Measurements from ENCODE around the gene DYNLRB2.

Gene DYNLRB2

GRCh38 chr16:80511824-80512592 lies 28.8 kb upstream of the DYNLRB2 start:
- ChIA-PET POLR2A (no interaction called here), CTCF (no interaction called here)
- H3K4me3 ChIP-seq (ENCODE audit: control insufficient read depth in 1 of 7, extremely low read depth in 1 of 7, insufficient read depth in 4 of 7, low read depth in 2 of 7, low read length in 6 of 7), result no peak overlapping the region
- no peaks in the 10 kb centered on the region for H3K36me3 ChIP-seq (ENCODE audit: control insufficient read depth in 4 of 4, insufficient read depth in 4 of 4, low read length in 3 of 4)
- no peaks in the 10 kb centered on the region for H3K27me3 ChIP-seq (replicated peaks in 2 of 5; ENCODE audit: control insufficient read depth in 4 of 5, insufficient read depth in 5 of 5, low read length in 4 of 5)
- WGBS (ENCODE audit: insufficient coverage), result 100% methylated on average over 7 of the region's 9 CpGs
- no peak overlapping the region for H3K27ac ChIP-seq (ENCODE audit: insufficient read depth in 1 of 2, low read depth in 1 of 2, low read length in 2 of 2, poor library complexity in 1 of 2, severe bottlenecking in 2 of 2)
- no peaks in the 10 kb centered on the region for H3K9me3 ChIP-seq (ENCODE audit: control extremely low read depth in 1 of 5, control insufficient read depth in 4 of 5, insufficient read depth in 2 of 5, low read depth in 1 of 5, low read length in 4 of 5)
- no peak for DNase-seq
- peaks cover 0 to 6% (median 6%) of the 10 kb centered on the region in 4 experiments for H3K4me1 ChIP-seq (ENCODE audit: control extremely low read depth in 1 of 4, control insufficient read depth in 4 of 4, insufficient read depth in 4 of 4, low read length in 3 of 4)

DNA sequence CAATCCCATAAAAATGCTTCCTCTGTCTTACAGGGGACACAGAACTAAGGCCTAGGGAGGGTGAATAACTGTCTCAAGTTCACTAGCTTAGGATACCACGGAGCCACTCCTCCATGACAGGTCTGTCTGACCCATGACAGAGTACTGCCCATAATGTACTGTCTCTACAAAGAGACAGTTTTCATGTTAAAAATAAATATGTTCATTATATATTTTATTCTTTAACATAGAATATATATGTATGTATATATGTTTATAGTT lies 28.3 kb upstream of the DYNLRB2 start:
- no peak overlapping the region for H3K27ac ChIP-seq (ENCODE audit: insufficient read depth in 1 of 2, low read depth in 1 of 2, low read length in 2 of 2, poor library complexity in 1 of 2, severe bottlenecking in 2 of 2)
- no peaks in the 10 kb centered on the region for H3K36me3 ChIP-seq (ENCODE audit: control insufficient read depth in 4 of 4, insufficient read depth in 4 of 4, low read length in 3 of 4)
- no peak for DNase-seq
- no peak overlapping the region for H3K4me3 ChIP-seq (ENCODE audit: control insufficient read depth in 1 of 7, extremely low read depth in 1 of 7, insufficient read depth in 4 of 7, low read depth in 2 of 7, low read length in 6 of 7)
- ChIA-PET POLR2A (no interaction called here), CTCF (no interaction called here)
- peaks cover 0 to 6% (median 6%) of the 10 kb centered on the region in 4 experiments for H3K4me1 ChIP-seq (ENCODE audit: control extremely low read depth in 1 of 4, control insufficient read depth in 4 of 4, insufficient read depth in 4 of 4, low read length in 3 of 4)
- no peaks in the 10 kb centered on the region for H3K9me3 ChIP-seq (ENCODE audit: control extremely low read depth in 1 of 5, control insufficient read depth in 4 of 5, insufficient read depth in 2 of 5, low read depth in 1 of 5, low read length in 4 of 5)
- no peaks in the 10 kb centered on the region for H3K27me3 ChIP-seq (replicated peaks in 2 of 5; ENCODE audit: control insufficient read depth in 4 of 5, insufficient read depth in 5 of 5, low read length in 4 of 5)
- no CpG with 5 or more reads among the region's 1 CpG for WGBS (ENCODE audit: insufficient coverage)

DNA sequence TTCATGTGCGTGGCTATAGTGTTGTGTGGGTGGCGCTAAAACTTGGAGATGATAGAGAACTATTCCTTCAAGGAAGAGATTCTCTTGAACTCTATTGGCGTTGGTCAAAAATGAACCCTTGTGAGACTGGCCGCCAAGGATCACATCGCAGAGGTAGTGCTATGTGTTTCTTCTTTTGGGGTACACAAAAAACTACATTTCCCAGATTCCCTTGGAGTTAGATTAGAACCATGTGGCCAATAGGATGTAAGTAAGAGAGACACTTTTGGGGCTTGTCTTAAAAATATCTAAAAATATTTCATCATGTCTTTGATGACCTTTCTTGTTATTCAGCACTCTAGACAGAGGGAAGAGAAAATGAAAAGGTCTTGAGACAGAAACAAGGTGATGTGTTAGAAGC lies 25.4 kb upstream of the DYNLRB2 start:
- no peaks in the 10 kb centered on the region for H3K27me3 ChIP-seq (replicated peaks in 2 of 5; ENCODE audit: control insufficient read depth in 4 of 5, insufficient read depth in 5 of 5, low read length in 4 of 5)
- 100% methylated on average over 2 of the region's 5 CpGs for WGBS (ENCODE audit: insufficient coverage)
- no peak overlapping the region for H3K4me3 ChIP-seq (ENCODE audit: control insufficient read depth in 1 of 7, extremely low read depth in 1 of 7, insufficient read depth in 4 of 7, low read depth in 2 of 7, low read length in 6 of 7)
- POLR2A ChIA-PET, result no interaction called here
- no peak overlapping the region for H3K27ac ChIP-seq (ENCODE audit: insufficient read depth in 1 of 2, low read depth in 1 of 2, low read length in 2 of 2, poor library complexity in 1 of 2, severe bottlenecking in 2 of 2)
- no peak for DNase-seq
- CTCF ChIA-PET, result interaction anchor here (3.4 kb wide), 1 partner anchor 11 kb away, joined by 12 read pairs; no protein-coding TSS in a partner anchor
- no peaks in the 10 kb centered on the region for H3K36me3 ChIP-seq (ENCODE audit: control insufficient read depth in 4 of 4, insufficient read depth in 4 of 4, low read length in 3 of 4)
- peaks cover 0 to 8% (median 5%) of the 10 kb centered on the region in 4 experiments for H3K4me1 ChIP-seq (ENCODE audit: control extremely low read depth in 1 of 4, control insufficient read depth in 4 of 4, insufficient read depth in 4 of 4, low read length in 3 of 4)
- H3K9me3 ChIP-seq (ENCODE audit: control extremely low read depth in 1 of 5, control insufficient read depth in 4 of 5, insufficient read depth in 2 of 5, low read depth in 1 of 5, low read length in 4 of 5), result no peaks in the 10 kb centered on the region

GRCh38 chr16:80517846-80518245 lies 22.9 kb upstream of the DYNLRB2 start:
- DNase-seq, result no peak
- ChIA-PET POLR2A (no interaction called here), CTCF (no interaction called here)

GRCh38 chr16:80518436-80518835 lies 22.4 kb upstream of the DYNLRB2 start:
- Histone ChIP-seq H3K36me3 (ENCODE audit: control insufficient read depth in 4 of 4, insufficient read depth in 4 of 4, low read length in 3 of 4) (no peaks in the 10 kb centered on the region), H3K9me3 (ENCODE audit: control extremely low read depth in 1 of 5, control insufficient read depth in 4 of 5, insufficient read depth in 2 of 5, low read depth in 1 of 5, low read length in 4 of 5) (no peaks in the 10 kb centered on the region), H3K4me1 (ENCODE audit: control extremely low read depth in 1 of 4, control insufficient read depth in 4 of 4, insufficient read depth in 4 of 4, low read length in 3 of 4) (peaks cover 0 to 8% (median 5%) of the 10 kb centered on the region in 4 experiments), H3K4me3 (ENCODE audit: control insufficient read depth in 1 of 7, extremely low read depth in 1 of 7, insufficient read depth in 4 of 7, low read depth in 2 of 7, low read length in 6 of 7) (no peak overlapping the region), H3K27ac (ENCODE audit: insufficient read depth in 1 of 2, low read depth in 1 of 2, low read length in 2 of 2, poor library complexity in 1 of 2, severe bottlenecking in 2 of 2) (no peak overlapping the region), H3K27me3 (replicated peaks in 2 of 5; ENCODE audit: control insufficient read depth in 4 of 5, insufficient read depth in 5 of 5, low read length in 4 of 5) (no peaks in the 10 kb centered on the region)
- ChIA-PET CTCF (no interaction called here), POLR2A (no interaction called here)
- DNase-seq, result peak in 2 of 3 donors; percentile 35 to 52
- 75% methylated on average over 5 of the region's 7 CpGs for WGBS (ENCODE audit: insufficient coverage)

More at GRCh38 chr16:80517846-80518245, 22.9 kb upstream of the DYNLRB2 start:
- H3K27me3 ChIP-seq (replicated peaks in 2 of 5; ENCODE audit: control insufficient read depth in 4 of 5, insufficient read depth in 5 of 5, low read length in 4 of 5), result no peaks in the 10 kb centered on the region
- H3K27ac ChIP-seq (ENCODE audit: insufficient read depth in 1 of 2, low read depth in 1 of 2, low read length in 2 of 2, poor library complexity in 1 of 2, severe bottlenecking in 2 of 2), result no peak overlapping the region
- H3K4me1 ChIP-seq (ENCODE audit: control extremely low read depth in 1 of 4, control insufficient read depth in 4 of 4, insufficient read depth in 4 of 4, low read length in 3 of 4), result peaks cover 0 to 8% (median 5%) of the 10 kb centered on the region in 4 experiments
- no peak overlapping the region for H3K4me3 ChIP-seq (ENCODE audit: control insufficient read depth in 1 of 7, extremely low read depth in 1 of 7, insufficient read depth in 4 of 7, low read depth in 2 of 7, low read length in 6 of 7)
- H3K36me3 ChIP-seq (ENCODE audit: control insufficient read depth in 4 of 4, insufficient read depth in 4 of 4, low read length in 3 of 4), result no peaks in the 10 kb centered on the region
- WGBS (ENCODE audit: insufficient coverage), result no CpG with 5 or more reads among the region's 2 CpGs
- no peaks in the 10 kb centered on the region for H3K9me3 ChIP-seq (ENCODE audit: control extremely low read depth in 1 of 5, control insufficient read depth in 4 of 5, insufficient read depth in 2 of 5, low read depth in 1 of 5, low read length in 4 of 5)

DNA sequence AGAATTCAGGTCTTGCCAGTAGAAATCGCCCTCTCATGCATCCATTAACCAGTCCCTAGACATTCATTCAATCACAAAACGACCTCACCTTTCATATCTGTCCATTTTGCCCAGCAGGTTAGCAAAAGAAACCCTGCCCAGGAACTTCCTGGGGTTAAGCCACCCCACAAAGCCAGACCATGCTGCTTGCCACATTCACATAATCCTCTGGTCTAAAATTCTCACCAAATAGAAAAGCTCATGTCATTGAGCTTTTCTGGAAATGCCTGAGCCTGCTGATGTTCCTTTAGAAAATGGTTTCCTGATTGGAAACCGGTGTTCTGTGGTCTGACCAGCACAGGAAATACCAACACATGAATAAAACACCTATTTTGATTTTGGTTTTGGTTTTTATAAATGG lies 21.6 kb upstream of the DYNLRB2 start:
- POLR2A ChIA-PET, result no interaction called here
- Histone ChIP-seq H3K4me1 (ENCODE audit: control extremely low read depth in 1 of 4, control insufficient read depth in 4 of 4, insufficient read depth in 4 of 4, low read length in 3 of 4) (peaks cover 0 to 8% (median 5%) of the 10 kb centered on the region in 4 experiments), H3K9me3 (ENCODE audit: control extremely low read depth in 1 of 5, control insufficient read depth in 4 of 5, insufficient read depth in 2 of 5, low read depth in 1 of 5, low read length in 4 of 5) (no peaks in the 10 kb centered on the region), H3K36me3 (ENCODE audit: control insufficient read depth in 4 of 4, insufficient read depth in 4 of 4, low read length in 3 of 4) (no peaks in the 10 kb centered on the region), H3K27ac (ENCODE audit: insufficient read depth in 1 of 2, low read depth in 1 of 2, low read length in 2 of 2, poor library complexity in 1 of 2, severe bottlenecking in 2 of 2) (no peak overlapping the region), H3K27me3 (replicated peaks in 2 of 5; ENCODE audit: control insufficient read depth in 4 of 5, insufficient read depth in 5 of 5, low read length in 4 of 5) (peaks cover 0 to under 1% (median 0%) of the 10 kb centered on the region in 5 experiments), H3K4me3 (ENCODE audit: control insufficient read depth in 1 of 7, extremely low read depth in 1 of 7, insufficient read depth in 4 of 7, low read depth in 2 of 7, low read length in 6 of 7) (no peak overlapping the region)
- DNase-seq, result peak in 1 of 3 donors; percentile 22
- 70% methylated on average over 2 of the region's 3 CpGs for WGBS (ENCODE audit: insufficient coverage)
- CTCF ChIA-PET, result no interaction called here

- ChIA-PET POLR2A (interaction anchor here (1.1 kb wide), 1 partner anchor 279 kb away, joined by 3 read pairs; the partner anchor contains the start of gene CDYL2), CTCF (interaction anchor here (1.5 to 5.0 kb wide), 9 partner anchors 9 to 300 kb away, joined by 3 to 44 read pairs (median 11); no protein-coding TSS in a partner anchor)
- Histone ChIP-seq H3K27me3 (replicated peaks in 2 of 5; ENCODE audit: control insufficient read depth in 4 of 5, insufficient read depth in 5 of 5, low read length in 4 of 5) (peaks cover 0 to 3% (median 0%) of the 10 kb centered on the region in 5 experiments), H3K27ac (ENCODE audit: insufficient read depth in 1 of 2, low read depth in 1 of 2, low read length in 2 of 2, poor library complexity in 1 of 2, severe bottlenecking in 2 of 2) (no peak overlapping the region), H3K36me3 (ENCODE audit: control insufficient read depth in 4 of 4, insufficient read depth in 4 of 4, low read length in 3 of 4) (no peaks in the 10 kb centered on the region), H3K4me3 (ENCODE audit: control insufficient read depth in 1 of 7, extremely low read depth in 1 of 7, insufficient read depth in 4 of 7, low read depth in 2 of 7, low read length in 6 of 7) (no peak overlapping the region), H3K9me3 (ENCODE audit: control extremely low read depth in 1 of 5, control insufficient read depth in 4 of 5, insufficient read depth in 2 of 5, low read depth in 1 of 5, low read length in 4 of 5) (no peaks in the 10 kb centered on the region), H3K4me1 (ENCODE audit: control extremely low read depth in 1 of 4, control insufficient read depth in 4 of 4, insufficient read depth in 4 of 4, low read length in 3 of 4) (peaks cover 0 to 2% (median 0%) of the 10 kb centered on the region in 4 experiments)
- DNase-seq, result no peak
- 95% methylated on average over 3 of the region's 4 CpGs for WGBS (ENCODE audit: insufficient coverage)
These were observed 15.4 kb upstream of the DYNLRB2 start for GRCh38 chr16:80525420-80525819.

All from common myeloid progenitor, CD34-positive (primary cell).